Endothelial cell of umbilical vein (primary cell): ENCODE results near the gene FSTL4.

Experiments used
- EZH2 ChIP-seq: IDR thresholded peaks from 2 replicates; pipeline ENCODE4 v1.6.1; 2012; ENCODE audit warnings: borderline replicate concordance, low read depth, mild to moderate bottlenecking, moderate library complexity, low read length, inconsistent platforms; ENCODE audit not compliant: severe bottlenecking
- FOS ChIP-seq: IDR thresholded peaks from 2 replicates; pipeline ENCODE4 v1.6.1; 2011; ENCODE audit warnings: mild to moderate bottlenecking, low read length, moderate library complexity, borderline replicate concordance; ENCODE audit not compliant: insufficient read depth
- POLR2A ChIP-seq: IDR thresholded peaks from 2 replicates; pipeline ENCODE4 v1.6.1; 2012; ENCODE audit warnings: low read depth, mild to moderate bottlenecking, control low read depth, low read length
- POLR2AphosphoS5 ChIP-seq: IDR thresholded peaks from 2 replicates; pipeline ENCODE4 v1.6.1; 2012; ENCODE audit warnings: low read depth, mild to moderate bottlenecking, control low read depth, low read length, moderate library complexity; ENCODE audit not compliant: insufficient read depth
- TF ChIP-seq, protein P1 (sequence below), 2 donors: IDR thresholded peaks; 1 replicate in 1 of 2; 2 replicates in 1 of 2; pipeline ENCODE4 v1.5.1; 2011; ENCODE audit warnings: low read length in 2 of 2, mild to moderate bottlenecking in 2 of 2, moderate library complexity in 2 of 2, control low read depth in 1 of 2, inconsistent platforms in 1 of 2, low read depth in 1 of 2; ENCODE audit not compliant: insufficient read depth in 1 of 2; ENCODE audit errors: extremely low read depth in 1 of 2

GRCh38 chr5:133251296-133252132 lies 360.8 kb downstream of the FSTL4 start:
- TF ChIP-seq, protein P1, sequence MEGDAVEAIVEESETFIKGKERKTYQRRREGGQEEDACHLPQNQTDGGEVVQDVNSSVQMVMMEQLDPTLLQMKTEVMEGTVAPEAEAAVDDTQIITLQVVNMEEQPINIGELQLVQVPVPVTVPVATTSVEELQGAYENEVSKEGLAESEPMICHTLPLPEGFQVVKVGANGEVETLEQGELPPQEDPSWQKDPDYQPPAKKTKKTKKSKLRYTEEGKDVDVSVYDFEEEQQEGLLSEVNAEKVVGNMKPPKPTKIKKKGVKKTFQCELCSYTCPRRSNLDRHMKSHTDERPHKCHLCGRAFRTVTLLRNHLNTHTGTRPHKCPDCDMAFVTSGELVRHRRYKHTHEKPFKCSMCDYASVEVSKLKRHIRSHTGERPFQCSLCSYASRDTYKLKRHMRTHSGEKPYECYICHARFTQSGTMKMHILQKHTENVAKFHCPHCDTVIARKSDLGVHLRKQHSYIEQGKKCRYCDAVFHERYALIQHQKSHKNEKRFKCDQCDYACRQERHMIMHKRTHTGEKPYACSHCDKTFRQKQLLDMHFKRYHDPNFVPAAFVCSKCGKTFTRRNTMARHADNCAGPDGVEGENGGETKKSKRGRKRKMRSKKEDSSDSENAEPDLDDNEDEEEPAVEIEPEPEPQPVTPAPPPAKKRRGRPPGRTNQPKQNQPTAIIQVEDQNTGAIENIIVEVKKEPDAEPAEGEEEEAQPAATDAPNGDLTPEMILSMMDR (IDR thresholded peaks at IDR 0.05; ENCODE audit: extremely low read depth in 1 of 2, insufficient read depth in 1 of 2, low read depth in 1 of 2, low read length in 2 of 2) = no peak
- TF ChIP-seq POLR2A (no peak), POLR2AphosphoS5 (no peak), EZH2 (no peak), FOS (no peak)
